ENCODE data around the gene CDC25A. TPM values are rescaled to one million over a fixed set of nuclear protein-coding genes. Genes with fewer than 3 reads are reported as not detected.

Gene CDC25A
- total RNA-seq, 2 donors from 2014 or later, result 40.4 to 50.9 TPM

DNA sequence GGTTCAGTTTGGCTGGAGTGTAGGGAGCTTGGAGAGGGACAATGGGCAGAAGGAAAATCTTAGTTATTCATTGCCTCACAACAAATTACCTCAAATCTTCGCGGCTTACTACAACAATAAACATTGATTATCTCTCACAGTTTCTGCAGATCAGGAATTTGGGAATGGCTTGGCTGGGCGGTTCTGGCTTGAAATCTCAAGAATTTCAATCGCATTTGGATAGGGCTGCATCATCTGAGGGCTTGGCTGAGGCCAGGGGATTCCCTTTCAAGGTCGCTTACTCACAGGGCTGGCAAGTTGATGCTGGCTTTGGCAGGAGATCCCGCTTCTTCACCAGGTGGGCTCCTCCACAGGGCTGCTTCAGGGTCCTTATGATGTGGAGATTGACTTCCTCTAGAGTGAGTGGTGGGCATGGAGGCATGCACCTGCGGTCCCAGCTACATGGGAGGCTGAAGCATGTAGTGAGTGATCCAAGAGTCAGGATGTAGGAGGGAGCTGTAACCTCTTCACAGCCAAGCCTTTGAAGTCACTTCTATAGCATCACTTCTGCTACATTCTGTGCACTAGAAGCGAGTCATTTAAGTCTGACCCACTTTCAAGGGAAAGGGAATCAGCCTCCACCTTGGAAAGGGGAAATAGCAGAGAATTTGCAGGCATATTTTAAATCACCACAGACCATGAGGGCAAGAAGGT, 63.1 kb downstream of the CDC25A start:
- Histone ChIP-seq H3K27me3 (ENCODE audit: control insufficient read depth, insufficient read depth, low read length, poor library complexity, severe bottlenecking) (no peaks in the 10 kb centered on the region), H3K9me3 (ENCODE audit: control insufficient read depth, low read length) (no peaks in the 10 kb centered on the region), H3K27ac (ENCODE audit: low read depth, low read length) (no peak overlapping the region), H3K9ac (ENCODE audit: extremely low read depth, low read length, poor library complexity, severe bottlenecking) (peak overlapping the region; percentile 29), H3K4me3 (ENCODE audit: low read length) (no peak overlapping the region), H3K4me1 (ENCODE audit: control insufficient read depth, insufficient read depth, low read length) (peaks cover 12% of the 10 kb centered on the region), H3K36me3 (ENCODE audit: control insufficient read depth, insufficient read depth, low read length) (no peaks in the 10 kb centered on the region)
- peaks cover 25% of the 10 kb centered on the region for H3K4me1 Mint-ChIP-seq
- H3K27me3 Mint-ChIP-seq (ENCODE audit: insufficient read depth), result peaks cover 2% of the 10 kb centered on the region
- H3K4me3 Mint-ChIP-seq, result no peak overlapping the region
- TF ChIP-seq, protein P1, sequence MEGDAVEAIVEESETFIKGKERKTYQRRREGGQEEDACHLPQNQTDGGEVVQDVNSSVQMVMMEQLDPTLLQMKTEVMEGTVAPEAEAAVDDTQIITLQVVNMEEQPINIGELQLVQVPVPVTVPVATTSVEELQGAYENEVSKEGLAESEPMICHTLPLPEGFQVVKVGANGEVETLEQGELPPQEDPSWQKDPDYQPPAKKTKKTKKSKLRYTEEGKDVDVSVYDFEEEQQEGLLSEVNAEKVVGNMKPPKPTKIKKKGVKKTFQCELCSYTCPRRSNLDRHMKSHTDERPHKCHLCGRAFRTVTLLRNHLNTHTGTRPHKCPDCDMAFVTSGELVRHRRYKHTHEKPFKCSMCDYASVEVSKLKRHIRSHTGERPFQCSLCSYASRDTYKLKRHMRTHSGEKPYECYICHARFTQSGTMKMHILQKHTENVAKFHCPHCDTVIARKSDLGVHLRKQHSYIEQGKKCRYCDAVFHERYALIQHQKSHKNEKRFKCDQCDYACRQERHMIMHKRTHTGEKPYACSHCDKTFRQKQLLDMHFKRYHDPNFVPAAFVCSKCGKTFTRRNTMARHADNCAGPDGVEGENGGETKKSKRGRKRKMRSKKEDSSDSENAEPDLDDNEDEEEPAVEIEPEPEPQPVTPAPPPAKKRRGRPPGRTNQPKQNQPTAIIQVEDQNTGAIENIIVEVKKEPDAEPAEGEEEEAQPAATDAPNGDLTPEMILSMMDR (conservative IDR thresholded peaks at IDR 0.05), result no peak
- H3K9me3 Mint-ChIP-seq, result no peaks in the 10 kb centered on the region
- no peaks in the 10 kb centered on the region for H3K36me3 Mint-ChIP-seq (ENCODE audit: low read depth)
- peak; percentile 80 for DNase-seq
- WGBS, 2 experiments (ENCODE audit: insufficient coverage in 1 of 2, insufficient read length in 1 of 2), result 74 to 84% methylated on average over 7 to 8 of the region's 8 CpGs
- peak overlapping the region; percentile 1 for H3K27ac Mint-ChIP-seq

DNA sequence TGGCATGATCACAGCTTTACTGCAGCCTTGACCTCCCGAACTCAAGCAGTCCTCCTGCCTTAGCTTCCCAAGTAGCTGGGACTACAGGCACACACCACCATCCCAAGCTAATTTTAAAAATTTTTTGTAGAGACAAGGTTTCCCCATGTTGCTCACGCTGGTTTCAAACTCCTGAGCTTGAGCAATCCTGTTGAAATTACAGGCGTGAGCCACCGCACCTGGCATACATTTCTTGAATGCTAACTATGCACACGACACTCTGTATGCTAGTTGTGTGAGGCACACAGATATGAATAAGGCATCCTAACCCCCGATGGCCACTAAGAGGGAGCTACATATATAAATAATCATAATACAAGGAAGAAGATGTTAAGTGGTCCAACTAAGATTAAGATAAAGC, 64.9 kb downstream of the CDC25A start:
- no peak overlapping the region for H3K4me3 ChIP-seq (ENCODE audit: low read length)
- no peaks in the 10 kb centered on the region for H3K36me3 Mint-ChIP-seq (ENCODE audit: low read depth)
- no peak overlapping the region for H3K27ac Mint-ChIP-seq

DNA sequence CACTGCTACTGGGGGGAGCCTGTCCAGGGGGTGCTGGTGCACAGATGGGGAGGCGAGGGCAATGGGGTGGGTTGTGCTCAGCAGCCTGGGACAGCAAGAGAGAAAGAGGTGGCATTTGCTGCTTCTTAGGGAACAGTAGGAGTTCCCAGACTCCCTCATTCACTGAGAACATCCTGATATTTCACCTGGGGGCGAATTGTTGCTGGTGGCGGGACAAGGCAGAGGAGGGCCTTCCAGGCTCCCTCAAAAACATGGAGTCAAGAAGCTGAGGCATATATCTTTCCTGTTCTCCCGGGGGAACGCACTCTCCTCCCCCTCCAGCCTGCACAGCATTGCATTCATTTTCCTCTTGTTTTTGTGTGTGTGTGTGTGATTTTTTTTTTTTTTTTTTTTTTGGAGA, 65.7 kb downstream of the CDC25A start:
- H3K27me3 ChIP-seq (ENCODE audit: control insufficient read depth, insufficient read depth, low read length, poor library complexity, severe bottlenecking), result no peaks in the 10 kb centered on the region
- no peak overlapping the region for H3K27ac ChIP-seq (ENCODE audit: low read depth, low read length)
- H3K4me3 Mint-ChIP-seq, result no peak overlapping the region
- no peak for DNase-seq
- TF ChIP-seq, protein P1 (conservative IDR thresholded peaks at IDR 0.05), result no peak
- peaks cover 31% of the 10 kb centered on the region for H3K4me1 Mint-ChIP-seq
- 78 to 85% methylated on average over 1 to 4 of the region's 5 CpGs for WGBS, 2 experiments (ENCODE audit: insufficient coverage in 1 of 2, insufficient read length in 1 of 2)
- H3K9me3 Mint-ChIP-seq, result no peaks in the 10 kb centered on the region
- peaks cover 10% of the 10 kb centered on the region for H3K27me3 Mint-ChIP-seq (ENCODE audit: insufficient read depth)
- no peak overlapping the region for H3K4me3 ChIP-seq (ENCODE audit: low read length)
- H3K9ac ChIP-seq (ENCODE audit: extremely low read depth, low read length, poor library complexity, severe bottlenecking), result no peak overlapping the region
- no peaks in the 10 kb centered on the region for H3K36me3 ChIP-seq (ENCODE audit: control insufficient read depth, insufficient read depth, low read length)
- H3K9me3 ChIP-seq (ENCODE audit: control insufficient read depth, low read length), result no peaks in the 10 kb centered on the region
- H3K4me1 ChIP-seq (ENCODE audit: control insufficient read depth, insufficient read depth, low read length), result peaks cover 12% of the 10 kb centered on the region
- no peak overlapping the region for H3K27ac Mint-ChIP-seq
- no peaks in the 10 kb centered on the region for H3K36me3 Mint-ChIP-seq (ENCODE audit: low read depth)

More for the DNA sequence above, 64.9 kb downstream of the CDC25A start:
- no peaks in the 10 kb centered on the region for H3K9me3 ChIP-seq (ENCODE audit: control insufficient read depth, low read length)
- Mint-ChIP-seq H3K4me3 (no peak overlapping the region), H3K9me3 (no peaks in the 10 kb centered on the region), H3K4me1 (peaks cover 27% of the 10 kb centered on the region), H3K27me3 (ENCODE audit: insufficient read depth) (peaks cover 10% of the 10 kb centered on the region)
- no peaks in the 10 kb centered on the region for H3K27me3 ChIP-seq (ENCODE audit: control insufficient read depth, insufficient read depth, low read length, poor library complexity, severe bottlenecking)
- 97 to 100% methylated on average over 4 to 5 of the region's 6 CpGs for WGBS, 2 experiments (ENCODE audit: insufficient coverage in 1 of 2, insufficient read length in 1 of 2)
- no peak overlapping the region for H3K9ac ChIP-seq (ENCODE audit: extremely low read depth, low read length, poor library complexity, severe bottlenecking)
- peaks cover 12% of the 10 kb centered on the region for H3K4me1 ChIP-seq (ENCODE audit: control insufficient read depth, insufficient read depth, low read length)
- TF ChIP-seq, protein P1 (conservative IDR thresholded peaks at IDR 0.05), result no peak
- H3K27ac ChIP-seq (ENCODE audit: low read depth, low read length), result no peak overlapping the region
- no peaks in the 10 kb centered on the region for H3K36me3 ChIP-seq (ENCODE audit: control insufficient read depth, insufficient read depth, low read length)
- DNase-seq, result no peak
